Hematopoietic multipotent progenitor cell (in vitro differentiated cells): ENCODE data around the gene GPR160. TPM values are rescaled to one million over a fixed set of nuclear protein-coding genes. Genes with fewer than 3 reads are reported as not detected.
"Not testable (repeated sequence)": the region's sequence is repeated elsewhere in the genome, so short reads cannot be mapped to it uniquely, and the experiment has no call there.

Experiments used
- DNase-seq, 3 donors: peaks; one replicate each; pipeline ENCODE4 v3.0.0-alpha.2; 2011 to 2015; ENCODE audit warnings: low read depth in 2 of 3, low spot score in 2 of 3
- small RNA-seq: library from RNA; depleted of rRNA; stranded (forward); fragments of <200 nt; gene quantifications from one replicate; pipeline ENCODE3, GENCODE V24; 2012
- total RNA-seq: library from RNA; depleted of rRNA; stranded (reverse); fragments of >200 nt; gene quantifications from one replicate; pipeline ENCODE4 v1.2.3, GENCODE V29; 2012

Gene GPR160
- total RNA-seq, 1 donor, result 1.6 TPM

GRCh38 chr3:170108955-170109354 is 71.2 kb downstream of the GPR160 start:
- DNase-seq, result no peak

GRCh38 chr3:170109579-170110293 is 71.9 kb downstream of the GPR160 start:
- no peak for DNase-seq

- no peak for DNase-seq
Measured at GRCh38 chr3:170111147-170111771, 73.5 kb downstream of the GPR160 start.

GRCh38 chr3:170114165-170114564 is 76.4 kb downstream of the GPR160 start:
- not testable (repeated sequence) for DNase-seq

- no peak for DNase-seq
Measured at GRCh38 chr3:170117134-170117533, 79.3 kb downstream of the GPR160 start.

GRCh38 chr3:170128259-170128976 is 90.6 kb downstream of the GPR160 start:
- DNase-seq, result peak in 2 of 3 donors; percentile 40 to 63

- no peak for DNase-seq
Measured at GRCh38 chr3:170128977-170129431, 91.2 kb downstream of the GPR160 start.

GRCh38 chr3:170130532-170130931 is 92.7 kb downstream of the GPR160 start:
- no peak for DNase-seq

GRCh38 chr3:170132335-170132734 is 94.5 kb downstream of the GPR160 start:
- no peak for DNase-seq

Small RNAs within 50 kb of the gene (small RNA-seq; reads per million reads assigned to genes)
- not detected for gene RNU4-38P

Other genes starting within 250 kb of the GPR160 start
- under 0.01 TPM for gene LRRIQ4, start 225.1 kb upstream of the GPR160 start, total RNA-seq
- 6.7 TPM for gene LRRC34, start 225.1 kb upstream of the GPR160 start, total RNA-seq
- gene LRRC31, start 168.1 kb upstream of the GPR160 start, total RNA-seq, result not detected
- not detected for gene SAMD7, start 126.4 kb upstream of the GPR160 start, total RNA-seq
- 11.3 TPM for gene SEC62, start 71.2 kb upstream of the GPR160 start, total RNA-seq
- 54.1 TPM for gene PHC3, start 143.7 kb downstream of the GPR160 start, total RNA-seq
- gene PRKCI, start 184.4 kb downstream of the GPR160 start, total RNA-seq, result 19.4 TPM